BJ (cell line): ENCODE measurements around the gene TAP2. TPM values are rescaled to one million over a fixed set of nuclear protein-coding genes. Genes with fewer than 3 reads are reported as not detected.
A peak's percentile ranks its signal among the peaks of the same experiment; 100 is the strongest.

Experiments used
- CTCF ChIA-PET: fragments of 350-600 bp; formaldehyde crosslinking; extraction: SDS; loops from one replicate; lab custom pipeline; 2021; ENCODE audit warnings: antibody characterized with exemption, inconsistent platforms; lab: Yijun Ruan, JAX
- POLR2A ChIA-PET: fragments of 300-600 bp; sonication (Branson Sonifier 250); formaldehyde crosslinking; extraction: SDS; loops from one replicate; lab custom pipeline; 2021; ENCODE audit warnings: antibody characterized with exemption; lab: Charles Lee
- DNase-seq: peaks from one replicate; pipeline ENCODE4 v3.0.0-alpha.2; 2011; ENCODE audit warnings: low read depth
- H3K27me3 ChIP-seq: 2 replicates; pipeline ENCODE4 v1.6.0; 2011; ENCODE audit warnings: low read length; ENCODE audit not compliant: control insufficient read depth, insufficient read depth
- H3K36me3 ChIP-seq: 2 replicates; pipeline ENCODE4 v1.5.1; 2011; ENCODE audit warnings: low read length; ENCODE audit not compliant: control insufficient read depth, insufficient read depth
- H3K4me3 ChIP-seq: 2 replicates; pipeline ENCODE4 v1.5.1; 2011; ENCODE audit warnings: low read depth, mild to moderate bottlenecking, control low read depth, low read length
- polyA plus RNA-seq: library from polyadenylated mRNA; depleted of rRNA; stranded (reverse); fragments of >200 nt; gene quantifications from 2 replicates; pipeline ENCODE4 v1.2.3, GENCODE V29; 2011
- TF ChIP-seq, protein P1 (sequence below): IDR thresholded peaks from 2 replicates; pipeline ENCODE4 v1.5.1; 2011; ENCODE audit warnings: low read depth, mild to moderate bottlenecking, control low read depth, inconsistent platforms, low read length, moderate library complexity; ENCODE audit not compliant: insufficient read depth

The TAP2 gene
- polyA plus RNA-seq, 1 experiment: 25.4 TPM

DNA sequence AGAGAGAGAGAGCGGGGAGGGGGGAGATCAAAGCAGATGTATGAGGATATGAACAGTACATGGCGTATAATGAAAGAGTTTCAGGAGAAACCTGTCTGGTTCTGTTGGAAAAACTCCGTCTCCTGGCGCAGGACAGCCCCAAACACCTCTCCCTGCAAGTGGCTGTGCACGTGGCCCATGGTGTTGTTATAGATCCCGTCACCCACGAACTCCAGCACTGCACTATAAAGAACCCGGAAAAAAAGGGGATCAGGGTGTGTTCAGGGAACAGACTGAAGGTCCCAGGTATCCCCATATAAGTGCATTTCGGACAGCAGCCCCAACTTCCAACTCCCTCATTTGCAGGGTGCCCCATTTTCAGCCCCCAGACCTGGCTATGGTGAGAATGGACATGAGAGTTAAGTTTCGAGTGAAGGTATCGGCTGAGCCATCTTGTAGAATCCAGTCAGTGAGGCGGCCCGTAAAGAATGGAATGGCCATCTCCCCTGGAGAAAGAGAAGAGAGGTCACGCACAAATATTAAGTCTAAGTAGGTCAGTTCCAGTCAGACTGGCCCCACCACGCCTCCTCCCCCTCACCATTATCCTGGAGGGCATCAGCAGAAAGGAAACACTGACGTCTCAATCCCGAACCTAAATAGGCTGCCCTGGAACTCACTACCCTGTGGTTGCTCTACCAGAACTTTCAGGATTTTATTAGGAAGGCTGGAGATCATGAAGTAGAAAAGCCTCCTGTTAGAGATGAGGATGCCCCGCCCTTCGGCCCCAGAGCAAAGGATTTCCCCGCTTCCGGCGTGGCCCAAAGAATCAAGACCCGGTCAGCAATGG is 13.7 kb upstream of the TAP2 start:
- DNase-seq: no peak
- ChIA-PET POLR2A (no interaction called here), CTCF (interaction anchor here (1.5 to 5.8 kb wide), 4 partner anchors 7 to 13 kb away, joined by 7 to 102 read pairs (median 14); partner anchors contain the start of gene TAP2)
- H3K36me3 ChIP-seq: peaks cover 19% of the 10 kb centered on the region
- TF ChIP-seq, protein P1, sequence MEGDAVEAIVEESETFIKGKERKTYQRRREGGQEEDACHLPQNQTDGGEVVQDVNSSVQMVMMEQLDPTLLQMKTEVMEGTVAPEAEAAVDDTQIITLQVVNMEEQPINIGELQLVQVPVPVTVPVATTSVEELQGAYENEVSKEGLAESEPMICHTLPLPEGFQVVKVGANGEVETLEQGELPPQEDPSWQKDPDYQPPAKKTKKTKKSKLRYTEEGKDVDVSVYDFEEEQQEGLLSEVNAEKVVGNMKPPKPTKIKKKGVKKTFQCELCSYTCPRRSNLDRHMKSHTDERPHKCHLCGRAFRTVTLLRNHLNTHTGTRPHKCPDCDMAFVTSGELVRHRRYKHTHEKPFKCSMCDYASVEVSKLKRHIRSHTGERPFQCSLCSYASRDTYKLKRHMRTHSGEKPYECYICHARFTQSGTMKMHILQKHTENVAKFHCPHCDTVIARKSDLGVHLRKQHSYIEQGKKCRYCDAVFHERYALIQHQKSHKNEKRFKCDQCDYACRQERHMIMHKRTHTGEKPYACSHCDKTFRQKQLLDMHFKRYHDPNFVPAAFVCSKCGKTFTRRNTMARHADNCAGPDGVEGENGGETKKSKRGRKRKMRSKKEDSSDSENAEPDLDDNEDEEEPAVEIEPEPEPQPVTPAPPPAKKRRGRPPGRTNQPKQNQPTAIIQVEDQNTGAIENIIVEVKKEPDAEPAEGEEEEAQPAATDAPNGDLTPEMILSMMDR: no peak
- no peaks in the 10 kb centered on the region for H3K27me3 ChIP-seq
- peak overlapping the region; percentile 65 for H3K4me3 ChIP-seq

GRCh38 chr6:32851025-32851424 is 12.5 kb upstream of the TAP2 start:
- H3K27me3 ChIP-seq: no peaks in the 10 kb centered on the region
- TF ChIP-seq, protein P1: no peak
- POLR2A ChIA-PET: no interaction called here
- H3K4me3 ChIP-seq: no peak overlapping the region
- peaks cover 22% of the 10 kb centered on the region for H3K36me3 ChIP-seq
- DNase-seq: no peak
- CTCF ChIA-PET: interaction anchor here (0.9 to 3.0 kb wide), 4 partner anchors 9 to 20 kb away, joined by 3 to 16 read pairs (median 4); partner anchors contain the start of gene TAP2

DNA sequence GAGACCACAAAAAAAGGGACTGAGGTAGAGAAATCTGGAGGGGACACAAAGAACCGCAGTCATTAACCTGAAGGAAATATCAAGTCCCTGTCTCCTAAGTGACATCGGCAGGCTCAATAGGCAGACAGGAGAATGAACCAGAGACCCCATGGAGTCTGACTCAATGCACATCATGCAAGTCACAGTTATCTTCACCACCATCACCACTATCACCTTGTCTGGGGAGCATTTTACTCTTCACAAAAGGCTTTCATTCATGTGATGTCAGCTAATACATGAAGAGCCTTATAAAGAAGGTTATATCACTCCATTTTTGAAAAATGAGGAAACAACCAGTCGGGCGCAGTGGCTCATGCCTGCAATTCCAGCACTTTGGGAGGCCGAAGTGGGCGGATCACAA is 10.6 kb upstream of the TAP2 start:
- TF ChIP-seq, protein P1: no peak
- H3K27me3 ChIP-seq: no peaks in the 10 kb centered on the region
- CTCF ChIA-PET: interaction anchor here (3.0 kb wide), 1 partner anchor 10 kb away, joined by 16 read pairs; the partner anchor contains the start of gene TAP2
- H3K4me3 ChIP-seq: no peak overlapping the region
- DNase-seq: no peak
- peaks cover 27% of the 10 kb centered on the region for H3K36me3 ChIP-seq
- POLR2A ChIA-PET: no interaction called here

DNA sequence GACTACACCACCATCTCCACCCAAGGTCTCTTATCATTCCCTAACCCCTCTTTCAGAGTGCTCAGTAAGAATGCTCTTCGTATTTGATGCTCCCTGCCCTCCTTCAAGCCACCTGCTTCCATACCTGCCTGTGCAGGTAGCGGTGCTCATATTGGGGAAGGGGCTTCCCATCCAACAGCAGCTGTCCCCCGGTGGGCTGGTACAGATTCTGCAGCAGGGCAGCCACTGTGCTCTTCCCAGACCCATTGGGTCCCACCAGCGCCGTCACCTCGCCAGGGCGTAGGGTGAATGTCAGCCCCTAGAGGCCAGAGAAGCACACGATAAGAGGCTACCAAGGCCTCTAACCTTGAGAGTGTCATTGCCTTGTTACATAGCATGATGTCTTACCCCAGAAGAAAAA is 9.3 kb upstream of the TAP2 start:
- Histone ChIP-seq H3K27me3 (no peaks in the 10 kb centered on the region), H3K4me3 (no peak overlapping the region), H3K36me3 (peaks cover 27% of the 10 kb centered on the region)
- TF ChIP-seq, protein P1: no peak
- ChIA-PET POLR2A (no interaction called here), CTCF (interaction anchor here (0.7 kb wide), 1 partner anchor 9 kb away, joined by 6 read pairs; the partner anchor contains the start of gene TAP2)
- DNase-seq: no peak

DNA sequence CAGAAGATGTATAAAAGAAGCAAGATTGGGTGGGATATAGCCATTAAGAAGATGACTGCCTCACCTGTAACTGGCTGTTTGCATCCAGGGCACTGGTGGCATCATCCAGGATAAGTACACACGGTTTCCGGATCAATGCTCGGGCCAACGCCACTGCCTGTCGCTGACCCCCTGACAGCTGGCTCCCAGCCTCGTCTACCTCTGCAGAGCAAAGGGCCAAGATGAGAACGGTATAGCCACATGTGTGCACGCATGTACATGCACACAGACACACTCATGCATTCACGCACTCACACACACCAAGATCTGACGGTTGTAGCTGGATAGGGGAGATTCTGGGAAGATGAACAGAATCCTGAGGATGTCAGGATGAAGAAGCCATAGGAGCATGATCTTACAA is 8.5 kb upstream of the TAP2 start:
- no peak overlapping the region for H3K4me3 ChIP-seq
- TF ChIP-seq, protein P1: no peak
- H3K36me3 ChIP-seq: peaks cover 27% of the 10 kb centered on the region
- no peak for DNase-seq
- H3K27me3 ChIP-seq: no peaks in the 10 kb centered on the region
- ChIA-PET CTCF (interaction anchor here (0.7 to 3.3 kb wide), 3 partner anchors 8 to 21 kb away, joined by 3 to 18 read pairs (median 6); partner anchors contain the start of gene TAP2), POLR2A (no interaction called here)
